Measurements from ENCODE around the gene OSBPL6.
A peak's percentile ranks its signal among the peaks of the same experiment; 100 is the strongest.
"Not testable (repeated sequence)": the region's sequence is repeated elsewhere in the genome, so short reads cannot be mapped to it uniquely, and the experiment has no call there.

The OSBPL6 gene

GRCh38 chr2:178195390-178196166 is 1.3 kb downstream of the OSBPL6 start:
- H3K27me3 ChIP-seq (ENCODE audit: control insufficient read depth, insufficient read depth, low read length, poor library complexity, severe bottlenecking), result peaks cover 31% of the 10 kb centered on the region
- H3K4me1 ChIP-seq (ENCODE audit: control insufficient read depth, insufficient read depth, low read length), result peaks cover 14% of the 10 kb centered on the region
- 14 to 15% methylated on average over 14 of the region's 14 CpGs for WGBS, 2 experiments
- no peaks in the 10 kb centered on the region for H3K9me3 ChIP-seq (ENCODE audit: control insufficient read depth, low read length)
- peak overlapping the region; percentile 94 for H3K4me3 ChIP-seq (ENCODE audit: insufficient read depth, low read depth, low read length)
- H3K27ac ChIP-seq (ENCODE audit: insufficient read depth, low read depth, low read length, poor library complexity, severe bottlenecking), result no peak overlapping the region
- no peaks in the 10 kb centered on the region for H3K36me3 ChIP-seq (ENCODE audit: control insufficient read depth, insufficient read depth, low read length)

GRCh38 chr2:178197791-178198190 is 3.5 kb downstream of the OSBPL6 start:
- peaks cover 15% of the 10 kb centered on the region for H3K27me3 ChIP-seq (ENCODE audit: control insufficient read depth, insufficient read depth, low read length, poor library complexity, severe bottlenecking)
- 73 to 96% methylated on average over 1 of the region's 1 CpG for WGBS, 2 experiments
- no peak overlapping the region for H3K4me3 ChIP-seq (ENCODE audit: insufficient read depth, low read depth, low read length)
- H3K9me3 ChIP-seq (ENCODE audit: control insufficient read depth, low read length), result no peaks in the 10 kb centered on the region
- H3K36me3 ChIP-seq (ENCODE audit: control insufficient read depth, insufficient read depth, low read length), result no peaks in the 10 kb centered on the region
- peaks cover 14% of the 10 kb centered on the region for H3K4me1 ChIP-seq (ENCODE audit: control insufficient read depth, insufficient read depth, low read length)
- H3K27ac ChIP-seq (ENCODE audit: insufficient read depth, low read depth, low read length, poor library complexity, severe bottlenecking), result no peak overlapping the region

GRCh38 chr2:178198441-178198840 is 4.1 kb downstream of the OSBPL6 start:
- H3K4me3 ChIP-seq (ENCODE audit: insufficient read depth, low read depth, low read length); H3K27ac ChIP-seq (ENCODE audit: insufficient read depth, low read depth, low read length, poor library complexity, severe bottlenecking); H3K9me3 ChIP-seq (ENCODE audit: control insufficient read depth, low read length); H3K36me3 ChIP-seq (ENCODE audit: control insufficient read depth, insufficient read depth, low read length); H3K27me3 ChIP-seq (ENCODE audit: control insufficient read depth, insufficient read depth, low read length, poor library complexity, severe bottlenecking): not testable (repeated sequence)
- peaks cover 12% of the 10 kb centered on the region for H3K4me1 ChIP-seq (ENCODE audit: control insufficient read depth, insufficient read depth, low read length)
- WGBS, 2 experiments, result 91 to 100% methylated on average over 3 of the region's 4 CpGs

- no peak overlapping the region for H3K27ac ChIP-seq (ENCODE audit: insufficient read depth, low read depth, low read length, poor library complexity, severe bottlenecking)
- no peaks in the 10 kb centered on the region for H3K9me3 ChIP-seq (ENCODE audit: control insufficient read depth, low read length)
- peaks cover 9% of the 10 kb centered on the region for H3K4me1 ChIP-seq (ENCODE audit: control insufficient read depth, insufficient read depth, low read length)
- no peaks in the 10 kb centered on the region for H3K36me3 ChIP-seq (ENCODE audit: control insufficient read depth, insufficient read depth, low read length)
- no peak overlapping the region for H3K4me3 ChIP-seq (ENCODE audit: insufficient read depth, low read depth, low read length)
- WGBS, 2 experiments, result 59 to 79% methylated on average over 1 of the region's 1 CpG
- no peaks in the 10 kb centered on the region for H3K27me3 ChIP-seq (ENCODE audit: control insufficient read depth, insufficient read depth, low read length, poor library complexity, severe bottlenecking)
Measured at GRCh38 chr2:178199334-178199733, 5.0 kb downstream of the OSBPL6 start.

GRCh38 chr2:178200331-178200730 is 6.0 kb downstream of the OSBPL6 start:
- H3K36me3 ChIP-seq (ENCODE audit: control insufficient read depth, insufficient read depth, low read length), result no peaks in the 10 kb centered on the region
- H3K4me3 ChIP-seq (ENCODE audit: insufficient read depth, low read depth, low read length), result no peak overlapping the region
- no peaks in the 10 kb centered on the region for H3K9me3 ChIP-seq (ENCODE audit: control insufficient read depth, low read length)
- no peak overlapping the region for H3K27ac ChIP-seq (ENCODE audit: insufficient read depth, low read depth, low read length, poor library complexity, severe bottlenecking)
- H3K27me3 ChIP-seq (ENCODE audit: control insufficient read depth, insufficient read depth, low read length, poor library complexity, severe bottlenecking), result no peaks in the 10 kb centered on the region
- peaks cover 17% of the 10 kb centered on the region for H3K4me1 ChIP-seq (ENCODE audit: control insufficient read depth, insufficient read depth, low read length)
- WGBS, 2 experiments, result 77 to 82% methylated on average over 1 of the region's 1 CpG

GRCh38 chr2:178202927-178203326 is 8.6 kb downstream of the OSBPL6 start:
- H3K4me3 ChIP-seq (ENCODE audit: insufficient read depth, low read depth, low read length), result no peak overlapping the region
- peaks cover 11% of the 10 kb centered on the region for H3K4me1 ChIP-seq (ENCODE audit: control insufficient read depth, insufficient read depth, low read length)
- H3K27me3 ChIP-seq (ENCODE audit: control insufficient read depth, insufficient read depth, low read length, poor library complexity, severe bottlenecking), result no peaks in the 10 kb centered on the region
- H3K27ac ChIP-seq (ENCODE audit: insufficient read depth, low read depth, low read length, poor library complexity, severe bottlenecking), result no peak overlapping the region
- H3K36me3 ChIP-seq (ENCODE audit: control insufficient read depth, insufficient read depth, low read length), result no peaks in the 10 kb centered on the region
- H3K9me3 ChIP-seq (ENCODE audit: control insufficient read depth, low read length), result no peaks in the 10 kb centered on the region

- H3K4me3 ChIP-seq (ENCODE audit: insufficient read depth, low read depth, low read length), result no peak overlapping the region
- no peaks in the 10 kb centered on the region for H3K9me3 ChIP-seq (ENCODE audit: control insufficient read depth, low read length)
- H3K36me3 ChIP-seq (ENCODE audit: control insufficient read depth, insufficient read depth, low read length), result no peaks in the 10 kb centered on the region
- WGBS, 2 experiments, result 66 to 71% methylated on average over 2 of the region's 2 CpGs
- no peak overlapping the region for H3K27ac ChIP-seq (ENCODE audit: insufficient read depth, low read depth, low read length, poor library complexity, severe bottlenecking)
- peaks cover 11% of the 10 kb centered on the region for H3K4me1 ChIP-seq (ENCODE audit: control insufficient read depth, insufficient read depth, low read length)
- no peaks in the 10 kb centered on the region for H3K27me3 ChIP-seq (ENCODE audit: control insufficient read depth, insufficient read depth, low read length, poor library complexity, severe bottlenecking)
Measured at GRCh38 chr2:178204977-178205376, 10.7 kb downstream of the OSBPL6 start.

GRCh38 chr2:178205853-178206521 is 11.7 kb downstream of the OSBPL6 start:
- WGBS, 2 experiments, result 91 to 97% methylated on average over 3 of the region's 3 CpGs
- H3K9me3 ChIP-seq (ENCODE audit: control insufficient read depth, low read length), result no peaks in the 10 kb centered on the region
- peaks cover 13% of the 10 kb centered on the region for H3K4me1 ChIP-seq (ENCODE audit: control insufficient read depth, insufficient read depth, low read length)
- H3K27ac ChIP-seq (ENCODE audit: insufficient read depth, low read depth, low read length, poor library complexity, severe bottlenecking), result no peak overlapping the region
- no peaks in the 10 kb centered on the region for H3K27me3 ChIP-seq (ENCODE audit: control insufficient read depth, insufficient read depth, low read length, poor library complexity, severe bottlenecking)
- H3K4me3 ChIP-seq (ENCODE audit: insufficient read depth, low read depth, low read length), result no peak overlapping the region
- no peaks in the 10 kb centered on the region for H3K36me3 ChIP-seq (ENCODE audit: control insufficient read depth, insufficient read depth, low read length)

- no peaks in the 10 kb centered on the region for H3K36me3 ChIP-seq (ENCODE audit: control insufficient read depth, insufficient read depth, low read length)
- H3K4me3 ChIP-seq (ENCODE audit: insufficient read depth, low read depth, low read length), result no peak overlapping the region
- H3K9me3 ChIP-seq (ENCODE audit: control insufficient read depth, low read length), result no peaks in the 10 kb centered on the region
- no peak overlapping the region for H3K27ac ChIP-seq (ENCODE audit: insufficient read depth, low read depth, low read length, poor library complexity, severe bottlenecking)
- H3K4me1 ChIP-seq (ENCODE audit: control insufficient read depth, insufficient read depth, low read length), result peaks cover 29% of the 10 kb centered on the region
- WGBS, 2 experiments, result 88 to 100% methylated on average over 1 of the region's 1 CpG
- no peaks in the 10 kb centered on the region for H3K27me3 ChIP-seq (ENCODE audit: control insufficient read depth, insufficient read depth, low read length, poor library complexity, severe bottlenecking)
Measured at GRCh38 chr2:178208336-178208735, 14.0 kb downstream of the OSBPL6 start.

- no peaks in the 10 kb centered on the region for H3K27me3 ChIP-seq (ENCODE audit: control insufficient read depth, insufficient read depth, low read length, poor library complexity, severe bottlenecking)
- 88% methylated on average over 2 of the region's 3 CpGs; no CpG with 5 or more reads in 1 of the 2 experiments for WGBS, 2 experiments
- H3K36me3 ChIP-seq (ENCODE audit: control insufficient read depth, insufficient read depth, low read length), result no peaks in the 10 kb centered on the region
- no peak overlapping the region for H3K4me3 ChIP-seq (ENCODE audit: insufficient read depth, low read depth, low read length)
- H3K4me1 ChIP-seq (ENCODE audit: control insufficient read depth, insufficient read depth, low read length), result peaks cover 29% of the 10 kb centered on the region
- H3K27ac ChIP-seq (ENCODE audit: insufficient read depth, low read depth, low read length, poor library complexity, severe bottlenecking), result no peak overlapping the region
- no peaks in the 10 kb centered on the region for H3K9me3 ChIP-seq (ENCODE audit: control insufficient read depth, low read length)
Measured at GRCh38 chr2:178208817-178209216, 14.5 kb downstream of the OSBPL6 start.
